HG02970 (cell line): ENCODE results near the gene GNGT1.
A peak's percentile ranks its signal among the peaks of the same experiment; 100 is the strongest.
"Not testable (repeated sequence)": the region's sequence is repeated elsewhere in the genome, so short reads cannot be mapped to it uniquely, and the experiment has no call there.

Experiments used
- ATAC-seq: cut with Tn5 transposase; IDR thresholded peaks from one replicate; pipeline ENCODE4 v1.9.1; 2021; ENCODE audit warnings: mild to moderate bottlenecking, moderate library complexity, moderate number of reproducible peaks; ENCODE audit not compliant: unreplicated experiment, low FRiP score

The GNGT1 gene

GRCh38 chr7:93902777-93903423 is 3.5 kb upstream of the GNGT1 start:
- ATAC-seq, result no peak

- ATAC-seq, result no peak
These were observed 4.0 kb downstream of the GNGT1 start for GRCh38 chr7:93910076-93910994.

- not testable (repeated sequence) for ATAC-seq
These were observed 4.9 kb downstream of the GNGT1 start for GRCh38 chr7:93911242-93911641.

GRCh38 chr7:93911661-93912060 is 5.3 kb downstream of the GNGT1 start:
- not testable (repeated sequence) for ATAC-seq

GRCh38 chr7:93913197-93913596 is 6.8 kb downstream of the GNGT1 start:
- ATAC-seq, result no peak

- ATAC-seq, result no peak
These were observed 8.3 kb downstream of the GNGT1 start for GRCh38 chr7:93914581-93915066.

- ATAC-seq, result not testable (repeated sequence)
These were observed 9.0 kb downstream of the GNGT1 start for GRCh38 chr7:93915206-93915842.

GRCh38 chr7:93915888-93916287 is 9.5 kb downstream of the GNGT1 start:
- ATAC-seq, result not testable (repeated sequence)

- not testable (repeated sequence) for ATAC-seq
These were observed 9.9 kb downstream of the GNGT1 start for GRCh38 chr7:93916315-93916714.

GRCh38 chr7:93920496-93921182 is 14.3 kb downstream of the GNGT1 start:
- ATAC-seq, result no peak

GRCh38 chr7:93921186-93921585 is 14.8 kb downstream of the GNGT1 start:
- no peak for ATAC-seq

GRCh38 chr7:93921607-93922566 is 15.5 kb downstream of the GNGT1 start, which contains the start of gene GNG11:
GNG11 (plus strand) TSS chr7:93921735; CDS start chr7:93922138, 403 bp downstream.
- peak; percentile 70 for ATAC-seq

- ATAC-seq, result no peak
These were observed 16.9 kb downstream of the GNGT1 start for GRCh38 chr7:93923296-93923695.

GRCh38 chr7:93923942-93924341 is 17.6 kb downstream of the GNGT1 start:
- no peak for ATAC-seq

GRCh38 chr7:93926800-93927199 is 20.4 kb downstream of the GNGT1 start:
- ATAC-seq, result no peak

GRCh38 chr7:93927585-93927984 is 21.2 kb downstream of the GNGT1 start:
- ATAC-seq, result no peak

- no peak for ATAC-seq
These were observed 25.3 kb downstream of the GNGT1 start for GRCh38 chr7:93931655-93932054.

GRCh38 chr7:93933156-93933555 is 26.8 kb downstream of the GNGT1 start:
- no peak for ATAC-seq

GRCh38 chr7:93935102-93935501 is 28.7 kb downstream of the GNGT1 start:
- ATAC-seq, result no peak
